ENCODE measurements around the gene FN3K.

FN3K gene

GRCh38 chr17:82799591-82799990, 64.2 kb downstream of the FN3K start:
- H3K27me3 ChIP-seq (ENCODE audit: control insufficient read depth, insufficient read depth, low read length) = no peaks in the 10 kb centered on the region
- peaks cover 23% of the 10 kb centered on the region for H3K36me3 ChIP-seq (ENCODE audit: control insufficient read depth, insufficient read depth, low read length)
- no peak overlapping the region for H3K27ac ChIP-seq (ENCODE audit: low read length)
- no peak overlapping the region for H3K4me3 ChIP-seq (ENCODE audit: low read length)
- H3K9me3 ChIP-seq (ENCODE audit: control insufficient read depth, insufficient read depth, low read length) = no peaks in the 10 kb centered on the region
- no peaks in the 10 kb centered on the region; the same call in 1 of the 2 replicates for H3K4me1 ChIP-seq (ENCODE audit: control insufficient read depth, insufficient read depth, low read length)
- no CpG with 5 or more reads among the region's 16 CpGs for WGBS (ENCODE audit: insufficient coverage, insufficient read length)
- DNase-seq (ENCODE audit: low read depth, low spot score) = no peak
